Raji (cell line): ENCODE measurements around the gene ONECUT2.

Source experiments
- POLR2A ChIP-seq: IDR thresholded peaks from 2 replicates; pipeline ENCODE4 v1.6.1; 2011; ENCODE audit warnings: low read depth, low read length, control low read depth; ENCODE audit not compliant: insufficient read depth

The ONECUT2 gene

GRCh38 chr18:57434536-57435494 lies at the start of gene ONECUT2:
TSS of gene ONECUT2 (plus strand) at chr18:57435374. CDS start at chr18:57435717, 343 bp downstream.
- no peak for TF ChIP-seq POLR2A

- no peak for TF ChIP-seq POLR2A
Measured at GRCh38 chr18:57389271-57389670, 45.9 kb upstream of the ONECUT2 start.

- no peak for TF ChIP-seq POLR2A
Measured at GRCh38 chr18:57390044-57390443, 45.1 kb upstream of the ONECUT2 start.

- no peak for TF ChIP-seq POLR2A
Measured at GRCh38 chr18:57397440-57398132, 37.6 kb upstream of the ONECUT2 start.

GRCh38 chr18:57404345-57404744 lies 30.8 kb upstream of the ONECUT2 start:
- no peak for TF ChIP-seq POLR2A

GRCh38 chr18:57409650-57410049 lies 25.5 kb upstream of the ONECUT2 start:
- TF ChIP-seq POLR2A: no peak

GRCh38 chr18:57410749-57411148 lies 24.4 kb upstream of the ONECUT2 start:
- TF ChIP-seq POLR2A: no peak

- no peak for TF ChIP-seq POLR2A
Measured at GRCh38 chr18:57416542-57416941, 18.6 kb upstream of the ONECUT2 start.

- no peak for TF ChIP-seq POLR2A
Measured at GRCh38 chr18:57422313-57422872, 12.8 kb upstream of the ONECUT2 start.

GRCh38 chr18:57423821-57424220 lies 11.4 kb upstream of the ONECUT2 start:
- no peak for TF ChIP-seq POLR2A

GRCh38 chr18:57425096-57425495 lies 10.1 kb upstream of the ONECUT2 start:
- TF ChIP-seq POLR2A: no peak

GRCh38 chr18:57426187-57426586 lies 9.0 kb upstream of the ONECUT2 start:
- TF ChIP-seq POLR2A: no peak

- TF ChIP-seq POLR2A: no peak
Measured at GRCh38 chr18:57427429-57428201, 7.6 kb upstream of the ONECUT2 start.

GRCh38 chr18:57428221-57429150 lies 6.7 kb upstream of the ONECUT2 start:
- no peak for TF ChIP-seq POLR2A
